PC-3 (cell line): ENCODE measurements around the gene CDK5.

ENCODE experiments used
- CTCF ChIP-seq: fragments of 300-600 bp; sonication (generic); conservative IDR thresholded peaks from 2 replicates; pipeline ENCODE4 v1.5.1; 2017; ENCODE audit warnings: antibody characterized with exemption, low read depth, mild to moderate bottlenecking, low read length
- EZH2 ChIP-seq: fragments of 300-600 bp; sonication (generic); IDR thresholded peaks from one replicate; pipeline ENCODE4 v1.6.1; 2017; ENCODE audit warnings: antibody characterized with exemption, mild to moderate bottlenecking, low read length; ENCODE audit not compliant: unreplicated experiment
- EZH2phosphoT487 ChIP-seq: fragments of 300-600 bp; sonication (generic); IDR thresholded peaks from 2 replicates; pipeline ENCODE4 v1.6.1; 2018; ENCODE audit warnings: mild to moderate bottlenecking, antibody characterized with exemption, low read length, borderline replicate concordance

GRCh38 chr7:151089893-151090730 is 32.4 kb upstream of the CDK5 start:
- no peak for TF ChIP-seq EZH2
- no peak for TF ChIP-seq CTCF
- no peak for TF ChIP-seq EZH2phosphoT487
